Measurements from ENCODE around the gene CAB39. TPM values are rescaled to one million over a fixed set of nuclear protein-coding genes. Genes with fewer than 3 reads are reported as not detected.

The CAB39 gene
- 10 to 100 TPM; 28.6 to 53.0 (median 43.6) TPM for polyA plus RNA-seq (ENCODE audit: low read depth in 6 of 6)

DNA sequence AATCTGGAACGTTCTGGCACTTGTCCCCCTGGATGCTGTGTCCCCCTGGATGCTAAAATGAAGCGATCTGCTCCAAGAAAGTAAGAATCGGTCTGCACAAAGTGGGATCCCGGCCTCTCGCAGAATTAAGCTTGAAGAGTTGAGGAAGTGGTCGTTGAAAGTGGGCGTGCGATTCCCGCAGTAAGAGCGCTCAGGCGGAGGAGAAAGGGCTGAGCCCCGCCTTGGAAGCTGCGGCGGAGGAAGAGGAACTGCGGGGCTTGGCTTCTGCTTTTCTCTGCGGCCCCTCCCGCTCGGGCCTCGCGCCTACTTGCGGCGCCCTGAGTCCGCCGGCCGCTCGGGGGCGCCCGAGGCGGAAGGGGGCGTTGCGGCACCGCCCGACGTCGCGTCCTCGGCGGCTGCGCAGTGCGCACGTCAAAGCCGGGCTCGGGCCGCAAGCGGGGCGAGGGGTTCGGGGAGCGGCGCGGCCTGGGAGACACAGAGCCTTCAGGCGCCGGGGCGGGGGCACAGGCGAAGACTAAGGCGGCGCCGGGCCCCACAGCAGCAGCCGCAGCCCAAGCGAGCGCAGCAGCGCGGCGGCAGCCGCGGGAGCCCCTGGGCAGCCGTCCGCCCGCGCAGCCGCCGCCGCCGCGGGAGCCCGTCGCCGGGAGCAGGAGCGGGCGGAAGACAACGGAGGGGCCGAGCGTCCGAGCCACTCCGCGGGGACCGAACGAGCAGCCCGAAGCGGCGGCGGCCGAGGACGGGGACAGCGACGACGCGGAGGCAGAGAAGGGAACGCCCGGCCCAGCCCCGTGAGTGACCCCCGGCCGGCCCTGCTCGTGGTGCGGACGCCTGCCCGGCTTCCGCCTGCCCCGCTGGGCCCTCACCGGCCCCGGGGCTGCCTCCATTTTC is at the start of gene CAB39:
TSS of gene CAB39 (plus strand) at position 400 of the 888 bp plus-strand sequence. CDS start 47,160 bp downstream, outside the sequence.
- peaks cover 31 to 52% (median 51%) of the 10 kb centered on the region in 3 donors for H3K4me1 Mint-ChIP-seq
- no peaks in the 10 kb centered on the region for H3K27me3 Mint-ChIP-seq
- H3K4me3 Mint-ChIP-seq = peak within 1 kb of the TSS; percentile 86 to 97 (median 92)
- DNase-seq (peak; percentile 94), ATAC-seq (ENCODE audit: low read depth in 2 of 2) (peak; percentile 91 to 92)
- no peaks in the 10 kb centered on the region for H3K36me3 Mint-ChIP-seq
- H3K27ac Mint-ChIP-seq = peak within 1 kb of the TSS; percentile 84 to 96 (median 92)
- H3K9me3 Mint-ChIP-seq = no peaks in the 10 kb centered on the region

DNA sequence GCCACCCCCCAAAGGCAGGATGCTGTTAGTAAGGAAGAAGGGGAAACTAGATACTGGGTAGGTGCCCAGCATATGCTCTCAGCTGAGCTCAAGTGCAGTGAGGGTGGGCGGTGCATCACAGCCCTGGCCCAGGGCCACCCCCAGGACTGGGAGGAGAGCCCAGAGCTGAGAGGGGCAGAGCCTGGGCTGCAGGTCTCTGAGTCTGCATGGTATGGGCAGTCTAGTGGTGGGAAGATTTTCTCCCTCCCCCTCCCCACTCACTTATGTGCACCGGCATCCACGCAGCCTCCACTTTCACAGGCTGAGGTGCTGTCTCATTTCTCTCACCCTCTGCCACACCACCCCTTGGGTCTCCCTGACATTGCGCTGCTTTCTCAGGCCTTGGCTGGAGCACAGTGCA is 48.5 kb upstream of the CAB39 start:
- ATAC-seq (ENCODE audit: low read depth in 2 of 2) (no peak), DNase-seq (no peak)
- Mint-ChIP-seq H3K4me1 (peaks cover 66 to 92% (median 83%) of the 10 kb centered on the region in 3 donors), H3K27me3 (no peaks in the 10 kb centered on the region), H3K4me3 (peak overlapping the region in 1 of 8 donors; percentile 10), H3K27ac (peak overlapping the region in 2 of 6 donors; percentile 58 to 88), H3K36me3 (no peaks in the 10 kb centered on the region), H3K9me3 (no peaks in the 10 kb centered on the region)

DNA sequence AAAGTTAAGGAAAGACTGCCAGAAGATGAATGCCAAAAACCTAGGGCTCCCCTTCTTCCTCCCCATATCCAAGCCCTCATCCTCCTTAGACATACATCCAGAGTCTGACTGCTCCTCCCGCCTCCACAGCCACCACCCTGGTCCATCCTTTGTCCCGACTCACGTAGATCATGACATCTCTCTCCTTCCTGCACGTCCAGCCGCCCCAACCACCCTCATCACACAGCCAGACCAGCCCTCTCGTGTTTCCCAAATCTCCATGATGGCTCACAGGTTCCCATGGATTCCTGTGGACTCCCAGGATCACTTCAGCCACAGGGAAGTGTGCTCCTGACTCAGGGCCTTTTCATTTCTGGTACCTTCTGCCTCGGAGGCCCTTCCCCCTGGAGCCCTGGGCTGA is 47.8 kb upstream of the CAB39 start:
- DNase-seq (no peak), ATAC-seq (ENCODE audit: low read depth in 2 of 2) (no peak)
- H3K9me3 Mint-ChIP-seq = no peaks in the 10 kb centered on the region
- peaks cover 63 to 91% (median 79%) of the 10 kb centered on the region in 3 donors for H3K4me1 Mint-ChIP-seq
- H3K4me3 Mint-ChIP-seq = no peak overlapping the region
- H3K27ac Mint-ChIP-seq = peak overlapping the region in 2 of 6 donors; percentile 17 to 49
- no peaks in the 10 kb centered on the region for H3K36me3 Mint-ChIP-seq
- H3K27me3 Mint-ChIP-seq = no peaks in the 10 kb centered on the region

DNA sequence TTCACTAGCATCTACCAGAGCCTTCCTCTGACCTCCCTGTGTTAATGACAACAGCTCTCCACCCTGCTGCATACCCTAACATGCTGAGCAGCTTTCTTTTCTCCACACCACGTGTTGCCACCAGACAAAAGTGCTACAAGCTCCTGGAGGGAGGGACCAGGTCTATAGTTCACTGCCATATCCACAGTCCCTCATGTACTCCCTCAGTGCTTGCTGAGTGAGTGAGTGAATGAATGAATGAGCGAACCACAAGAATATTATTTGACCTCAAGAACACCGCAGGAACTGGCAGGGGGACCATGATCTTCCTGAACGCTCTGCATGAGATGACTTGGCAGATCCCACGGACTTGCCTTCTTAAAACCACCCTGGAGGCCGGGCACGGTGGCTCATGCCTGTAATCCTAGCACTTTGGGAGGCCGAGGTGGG is 47.4 kb upstream of the CAB39 start:
- Mint-ChIP-seq H3K9me3 (no peaks in the 10 kb centered on the region), H3K36me3 (no peaks in the 10 kb centered on the region), H3K4me1 (peaks cover 63 to 87% (median 75%) of the 10 kb centered on the region in 3 donors), H3K27me3 (no peaks in the 10 kb centered on the region), H3K4me3 (no peak overlapping the region), H3K27ac (peak overlapping the region in 4 of 6 donors; percentile 17 to 84 (median 60))
- no peak for DNase-seq
- no peak for ATAC-seq (ENCODE audit: low read depth in 2 of 2)

DNA sequence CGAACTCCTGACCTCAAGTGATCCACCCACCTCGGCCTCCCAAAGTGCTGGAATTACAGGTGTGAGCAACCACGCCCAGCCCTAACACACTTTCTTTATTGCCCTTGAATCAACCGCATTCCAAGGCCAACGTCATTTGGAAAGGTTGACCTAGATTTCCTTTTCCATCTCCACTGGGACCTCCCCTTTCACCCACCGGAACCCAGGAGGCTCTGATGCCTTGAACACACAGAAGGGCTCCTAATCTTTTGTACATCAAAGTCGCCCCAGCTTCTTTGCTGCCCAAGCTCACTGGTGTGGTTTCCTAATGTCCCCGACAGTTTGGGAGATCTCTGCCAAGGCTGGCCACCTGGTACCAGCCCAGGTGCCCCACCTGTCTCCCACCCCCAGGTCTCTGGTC is 46.2 kb upstream of the CAB39 start:
- ATAC-seq (ENCODE audit: low read depth in 2 of 2) (no peak), DNase-seq (no peak)
- Mint-ChIP-seq H3K4me1 (peaks cover 53 to 75% (median 63%) of the 10 kb centered on the region in 3 donors), H3K4me3 (no peak overlapping the region), H3K9me3 (no peaks in the 10 kb centered on the region), H3K27me3 (no peaks in the 10 kb centered on the region), H3K27ac (peak overlapping the region in 2 of 6 donors; percentile 52 to 70), H3K36me3 (no peaks in the 10 kb centered on the region)

DNA sequence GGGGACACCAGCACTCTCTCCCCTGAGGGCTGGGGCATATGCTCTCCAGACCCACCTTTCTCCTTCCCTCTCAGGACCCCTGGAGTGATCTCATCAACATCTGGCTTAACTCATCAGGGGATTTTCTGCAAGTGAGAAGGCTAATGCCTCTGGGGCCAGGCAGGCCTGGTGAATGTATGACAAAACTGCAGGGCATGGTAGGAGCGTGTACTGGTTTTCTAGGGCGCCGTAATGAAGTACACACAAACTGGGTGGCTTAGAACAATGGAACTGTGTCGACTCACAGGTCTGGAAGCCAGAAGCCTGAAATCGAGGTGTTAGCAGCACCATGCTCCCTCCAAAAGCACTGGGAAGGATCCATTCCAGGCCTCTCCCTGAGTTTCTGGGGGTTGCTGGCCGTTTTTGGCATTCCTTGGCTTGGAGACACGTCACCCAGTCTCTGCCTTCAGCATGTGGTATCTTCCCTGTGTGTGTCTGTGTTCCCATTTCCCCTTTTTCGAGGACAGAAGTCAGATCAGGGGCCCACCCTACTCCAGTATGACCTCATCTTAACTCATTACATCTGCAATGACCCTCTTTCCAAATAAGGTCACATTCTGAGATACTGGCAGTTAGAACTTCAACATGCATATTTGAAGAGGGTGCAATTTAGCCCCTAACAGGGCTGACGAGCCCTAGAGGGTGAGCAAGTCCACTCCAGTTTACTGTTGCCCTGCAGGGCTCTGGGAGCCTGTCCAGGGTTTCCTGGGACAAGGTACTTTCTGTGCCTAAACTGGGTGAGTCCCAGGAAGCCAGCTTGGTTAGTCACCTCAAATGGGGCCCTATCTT is 45.5 kb upstream of the CAB39 start:
- H3K4me1 Mint-ChIP-seq = peaks cover 49 to 69% (median 58%) of the 10 kb centered on the region in 3 donors
- DNase-seq = no peak
- ATAC-seq (ENCODE audit: low read depth in 2 of 2) = peak; percentile 58 to 75
- H3K4me3 Mint-ChIP-seq = no peak overlapping the region
- no peaks in the 10 kb centered on the region for H3K27me3 Mint-ChIP-seq
- no peaks in the 10 kb centered on the region for H3K36me3 Mint-ChIP-seq
- H3K9me3 Mint-ChIP-seq = no peaks in the 10 kb centered on the region
- peak overlapping the region in 5 of 6 donors; percentile 13 to 72 (median 65) for H3K27ac Mint-ChIP-seq

DNA sequence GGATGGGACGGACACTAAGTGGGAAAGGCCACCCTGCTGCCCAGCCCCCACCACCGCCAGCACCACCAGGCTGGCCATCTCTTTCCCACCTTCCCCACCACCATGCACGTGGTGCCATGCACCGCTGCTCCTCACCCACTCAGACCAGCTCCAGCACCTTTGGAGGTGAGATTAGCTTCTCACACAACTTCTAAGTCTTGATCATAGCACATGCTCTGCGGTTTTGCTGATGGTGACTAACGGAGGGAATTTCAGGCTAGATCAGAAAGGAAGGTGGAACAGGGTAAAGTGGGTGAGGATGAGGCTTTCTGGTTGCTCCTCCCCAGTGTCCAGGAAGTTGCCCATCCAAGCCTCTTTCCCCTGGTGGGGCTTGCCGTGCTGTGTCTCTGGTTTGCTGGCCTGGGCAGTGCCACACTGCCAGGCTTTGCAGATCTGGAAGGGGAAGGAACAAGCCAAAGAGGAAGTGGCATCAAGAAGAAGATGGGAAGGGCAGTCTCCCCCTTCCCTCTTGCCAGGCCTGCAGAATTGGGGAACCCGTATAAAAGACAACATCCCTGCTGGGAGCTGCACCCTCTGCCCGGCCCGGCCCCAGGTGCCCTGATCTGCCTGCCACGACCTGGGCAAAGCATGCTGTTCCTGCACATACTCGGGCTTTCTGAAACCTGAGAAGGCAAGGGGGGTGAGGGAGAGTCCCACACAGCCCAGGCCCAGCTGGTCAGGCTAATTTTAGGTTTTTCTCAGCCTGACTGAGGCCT is 44.3 kb upstream of the CAB39 start:
- H3K27me3 Mint-ChIP-seq = no peaks in the 10 kb centered on the region
- H3K27ac Mint-ChIP-seq = peak overlapping the region in 3 of 6 donors; percentile 72 to 90 (median 76)
- peaks cover 40 to 57% (median 45%) of the 10 kb centered on the region in 3 donors for H3K4me1 Mint-ChIP-seq
- ATAC-seq (ENCODE audit: low read depth in 2 of 2) = peak; percentile 21 to 43
- H3K4me3 Mint-ChIP-seq = peak overlapping the region in 4 of 8 donors; percentile 20 to 75 (median 63)
- no peaks in the 10 kb centered on the region for H3K36me3 Mint-ChIP-seq
- DNase-seq = no peak
- no peaks in the 10 kb centered on the region for H3K9me3 Mint-ChIP-seq

DNA sequence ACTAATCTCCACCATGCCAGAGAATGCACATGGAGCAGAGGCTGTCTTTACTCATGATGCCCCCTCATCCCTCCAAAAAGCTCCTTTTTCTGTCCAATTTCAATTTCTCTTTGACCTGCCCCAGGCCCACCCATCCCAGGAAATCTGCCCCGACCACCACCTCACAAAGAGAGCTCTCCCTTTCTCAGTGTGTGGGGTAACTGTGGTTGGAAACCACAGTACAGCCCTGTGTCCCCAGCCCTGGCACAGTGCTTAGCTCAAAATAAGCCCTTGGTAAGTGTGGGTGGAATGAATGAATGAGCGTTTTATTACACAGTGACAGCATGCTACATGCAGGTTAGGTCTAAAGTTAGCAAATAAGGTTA is 43.7 kb upstream of the CAB39 start:
- H3K36me3 Mint-ChIP-seq = no peaks in the 10 kb centered on the region
- H3K4me3 Mint-ChIP-seq = peak overlapping the region in 4 of 8 donors; percentile 8 to 75 (median 74)
- no peaks in the 10 kb centered on the region for H3K9me3 Mint-ChIP-seq
- H3K4me1 Mint-ChIP-seq = peaks cover 37 to 51% (median 40%) of the 10 kb centered on the region in 3 donors
- H3K27me3 Mint-ChIP-seq = no peaks in the 10 kb centered on the region
- ATAC-seq (ENCODE audit: low read depth in 2 of 2) (no peak), DNase-seq (no peak)
- peak overlapping the region in 2 of 6 donors; percentile 72 to 85 for H3K27ac Mint-ChIP-seq

DNA sequence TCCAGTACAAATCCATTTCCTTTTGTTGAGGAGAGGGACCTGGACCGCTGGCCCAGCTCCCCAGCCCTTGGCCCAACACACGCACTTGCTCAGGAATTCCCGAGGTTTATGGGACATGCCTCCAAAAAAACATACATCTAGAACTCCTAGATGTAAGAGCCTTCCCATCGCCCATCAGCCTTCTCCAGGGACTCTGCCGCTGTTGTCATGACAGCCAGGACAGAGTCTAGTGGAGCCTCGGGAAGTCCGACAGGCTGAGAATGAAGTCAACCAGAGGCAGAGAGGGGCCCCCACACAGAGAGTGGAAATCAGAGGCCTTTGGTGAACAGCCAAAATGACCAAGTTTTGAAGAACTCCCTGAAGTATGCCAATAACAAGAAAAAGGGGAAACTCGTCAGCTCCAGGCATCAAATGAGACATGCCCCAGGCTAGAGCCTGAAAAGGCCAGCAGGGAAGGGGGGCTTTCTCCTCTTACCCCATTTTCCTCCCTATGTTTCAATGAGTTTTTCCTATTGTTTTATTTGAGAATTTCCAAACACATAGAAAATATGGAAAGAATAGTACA is 43.2 kb upstream of the CAB39 start:
- no peak for DNase-seq
- Mint-ChIP-seq H3K36me3 (no peaks in the 10 kb centered on the region), H3K27ac (peak overlapping the region in 2 of 6 donors; percentile 59 to 72), H3K9me3 (no peaks in the 10 kb centered on the region), H3K4me3 (no peak overlapping the region), H3K4me1 (peaks cover 35 to 47% (median 35%) of the 10 kb centered on the region in 3 donors), H3K27me3 (no peaks in the 10 kb centered on the region)
- ATAC-seq (ENCODE audit: low read depth in 2 of 2) = no peak

DNA sequence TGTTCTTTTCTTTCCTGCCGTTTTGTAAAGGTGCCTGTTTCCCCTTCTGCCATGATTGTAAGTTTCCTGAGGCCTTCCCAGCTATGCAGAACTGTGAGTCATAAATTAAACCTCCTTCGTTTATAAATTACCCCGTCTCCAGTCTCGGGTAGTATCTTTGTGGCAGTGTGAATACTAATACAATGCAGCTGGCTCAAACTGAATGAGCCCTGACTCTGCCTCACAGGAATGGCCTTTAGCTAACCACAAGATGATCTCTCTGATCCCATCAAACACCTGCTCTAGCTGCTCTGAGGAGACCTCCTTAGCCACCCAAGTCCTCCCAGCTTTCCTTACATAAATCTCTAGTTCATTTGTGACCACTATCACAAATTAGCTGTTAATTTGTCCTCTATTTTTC is 41.5 kb upstream of the CAB39 start:
- no peak for DNase-seq
- H3K36me3 Mint-ChIP-seq = no peaks in the 10 kb centered on the region

DNA sequence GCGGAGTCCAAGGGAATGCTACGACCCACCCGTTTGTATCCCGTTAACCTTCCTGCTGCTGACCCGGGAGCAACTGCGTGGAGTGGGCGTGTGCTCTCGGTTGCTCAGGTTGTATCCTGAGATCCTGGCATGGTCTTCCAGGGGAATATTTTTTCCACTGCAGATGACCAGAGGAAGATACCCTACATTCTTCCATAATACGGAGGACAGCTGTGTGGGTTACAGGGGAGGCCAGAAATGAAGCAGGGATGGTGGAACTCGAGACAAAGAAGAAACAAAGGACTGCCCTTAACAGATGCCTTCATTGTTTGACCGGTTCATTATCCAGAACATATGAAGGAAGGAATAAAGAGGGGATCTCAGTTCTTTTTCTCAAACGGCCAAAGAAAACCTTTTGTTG is 39.8 kb upstream of the CAB39 start:
- DNase-seq = no peak
- H3K27ac Mint-ChIP-seq = no peak overlapping the region
- H3K4me1 Mint-ChIP-seq = peaks cover 16 to 22% (median 19%) of the 10 kb centered on the region in 3 donors
- no peak for ATAC-seq (ENCODE audit: low read depth in 2 of 2)
- H3K9me3 Mint-ChIP-seq = peaks cover 0 to 6% (median 2%) of the 10 kb centered on the region in 7 donors
- no peak overlapping the region for H3K4me3 Mint-ChIP-seq
- peaks cover 0 to 5% (median 0%) of the 10 kb centered on the region in 3 donors for H3K27me3 Mint-ChIP-seq
- H3K36me3 Mint-ChIP-seq = peaks cover 0 to 8% of the 10 kb centered on the region in 2 donors

More for the DNA sequence above, 41.5 kb upstream of the CAB39 start:
- Mint-ChIP-seq H3K9me3 (no peaks in the 10 kb centered on the region), H3K4me3 (no peak overlapping the region), H3K27ac (peak overlapping the region in 4 of 6 donors; percentile 2 to 90 (median 74)), H3K27me3 (no peaks in the 10 kb centered on the region), H3K4me1 (peaks cover 25 to 34% (median 27%) of the 10 kb centered on the region in 3 donors)
- ATAC-seq (ENCODE audit: low read depth in 2 of 2) = no peak

DNA sequence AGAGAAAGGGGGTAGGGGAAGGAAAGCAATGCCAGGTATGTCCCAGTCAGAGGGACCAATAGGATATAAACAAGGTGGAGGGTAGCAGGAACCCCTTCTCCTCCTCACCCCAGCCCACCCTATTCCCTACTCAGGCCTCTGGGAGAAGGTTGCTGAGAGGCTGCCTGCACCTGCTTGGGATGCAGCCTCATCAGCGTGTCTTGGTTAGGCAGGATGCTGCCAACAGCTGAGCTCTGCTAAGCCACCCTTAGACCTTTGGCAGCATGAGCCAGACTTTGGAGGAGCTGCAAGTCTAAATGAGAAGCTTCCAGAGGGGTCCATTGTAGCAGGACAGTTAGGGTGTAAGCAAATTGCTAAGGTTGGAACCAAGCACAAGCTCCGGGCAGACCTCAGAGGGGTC is 38.2 kb upstream of the CAB39 start:
- ATAC-seq (ENCODE audit: low read depth in 2 of 2) = no peak
- no peak overlapping the region for H3K27ac Mint-ChIP-seq
- H3K9me3 Mint-ChIP-seq = peaks cover 2 to 14% (median 5%) of the 10 kb centered on the region in 7 donors
- peaks cover 0 to 15% of the 10 kb centered on the region in 2 donors for H3K36me3 Mint-ChIP-seq
- DNase-seq = no peak
- peaks cover 0 to 5% (median 0%) of the 10 kb centered on the region in 3 donors for H3K27me3 Mint-ChIP-seq
- no peak overlapping the region for H3K4me3 Mint-ChIP-seq
- peaks cover 3 to 6% (median 3%) of the 10 kb centered on the region in 3 donors for H3K4me1 Mint-ChIP-seq

All from naive B cell (primary cell).